H9 (cell line): ENCODE results near the gene PTPRR. TPM values are rescaled to one million over a fixed set of nuclear protein-coding genes. Genes with fewer than 3 reads are reported as not detected.

ENCODE experiments used
- DNase-seq: peaks from one replicate; pipeline ENCODE4 v3.0.0-alpha.2; 2017
- H2AFZ ChIP-seq: one replicate; pipeline ENCODE4 v1.6.1; 2013; ENCODE audit warnings: mild to moderate bottlenecking, low read length, control low read depth, moderate library complexity
- H2AK5ac ChIP-seq: 2 replicates; pipeline ENCODE4 v1.6.1; 2013; ENCODE audit warnings: low read length, control low read depth, mixed read lengths; ENCODE audit not compliant: insufficient read length
- H2BK120ac ChIP-seq: one replicate; pipeline ENCODE4 v1.6.1; 2013; ENCODE audit warnings: low read depth, mild to moderate bottlenecking, low read length, control low read depth, inconsistent platforms; ENCODE audit not compliant: poor library complexity, severe bottlenecking
- H2BK12ac ChIP-seq: 2 replicates; pipeline ENCODE4 v1.6.1; 2013; ENCODE audit warnings: low read length, control low read depth, mixed read lengths, low read depth; ENCODE audit not compliant: insufficient read length
- H2BK15ac ChIP-seq: 2 replicates; pipeline ENCODE4 v1.6.1; 2013; ENCODE audit warnings: low read depth, low read length, control low read depth
- H2BK20ac ChIP-seq: one replicate; pipeline ENCODE4 v1.6.1; 2013; ENCODE audit warnings: low read depth, mild to moderate bottlenecking, low read length, control low read depth, inconsistent platforms; ENCODE audit not compliant: poor library complexity, severe bottlenecking
- H2BK5ac ChIP-seq: 2 replicates; pipeline ENCODE4 v1.6.1; 2013; ENCODE audit warnings: low read length, control low read depth, mixed read lengths; ENCODE audit not compliant: insufficient read length
- H3K14ac ChIP-seq: 2 replicates; pipeline ENCODE4 v1.6.1; 2013; ENCODE audit warnings: low read length, control low read depth; ENCODE audit not compliant: insufficient read depth
- H3K18ac ChIP-seq: 2 replicates; pipeline ENCODE4 v1.6.1; 2013; ENCODE audit warnings: low read depth, mild to moderate bottlenecking, mixed read lengths, low read length, control low read depth; ENCODE audit not compliant: insufficient read length
- H3K23ac ChIP-seq: 2 replicates; pipeline ENCODE4 v1.6.1; 2013; ENCODE audit warnings: low read length, control low read depth, mixed read lengths, low read depth; ENCODE audit not compliant: insufficient read length
- H3K23me2 ChIP-seq: 2 replicates; pipeline ENCODE4 v1.6.1; 2013; ENCODE audit warnings: low read depth, mild to moderate bottlenecking, mixed read lengths, low read length, control low read depth; ENCODE audit not compliant: insufficient read length, poor library complexity, severe bottlenecking
- H3K27ac ChIP-seq: 2 replicates; pipeline ENCODE4 v1.5.1; 2013; ENCODE audit warnings: low read length, control low read depth, mixed read lengths, low read depth; ENCODE audit not compliant: insufficient read length
- H3K27me3 ChIP-seq: 2 replicates; pipeline ENCODE4 v1.6.1; 2013; ENCODE audit warnings: low read length, control low read depth, inconsistent platforms; ENCODE audit not compliant: insufficient read depth
- H3K4ac ChIP-seq: 2 replicates; pipeline ENCODE4 v1.6.1; 2013; ENCODE audit warnings: low read depth, mild to moderate bottlenecking, control low read depth, inconsistent platforms, low read length, moderate library complexity
- H3K4me1 ChIP-seq: 2 replicates; pipeline ENCODE4 v1.6.1; 2013; ENCODE audit warnings: low read length, control low read depth, inconsistent platforms; ENCODE audit not compliant: insufficient read depth
- H3K4me2 ChIP-seq: 2 replicates; pipeline ENCODE4 v1.6.1; 2013; ENCODE audit warnings: low read length, control low read depth, mixed read lengths; ENCODE audit not compliant: insufficient read length, insufficient read depth
- H3K56ac ChIP-seq: 2 replicates; pipeline ENCODE4 v1.6.1; 2013; ENCODE audit warnings: low read depth, mild to moderate bottlenecking, mixed read lengths, low read length, control low read depth; ENCODE audit not compliant: insufficient read length
- H3K79me1 ChIP-seq: 2 replicates; pipeline ENCODE4 v1.6.1; 2013; ENCODE audit warnings: low read depth, mild to moderate bottlenecking, moderate library complexity, low read length, control low read depth, inconsistent platforms; ENCODE audit not compliant: insufficient read depth, poor library complexity, severe bottlenecking
- H3K79me2 ChIP-seq: 2 replicates; pipeline ENCODE4 v1.6.1; 2013; ENCODE audit warnings: low read length, control low read depth, inconsistent platforms; ENCODE audit not compliant: insufficient read depth
- H3K9ac ChIP-seq: 2 replicates; pipeline ENCODE4 v1.6.1; 2013; ENCODE audit warnings: low read length, control low read depth, mixed read lengths; ENCODE audit not compliant: insufficient read length; ENCODE audit errors: extremely low read depth
- H3K9me3 ChIP-seq: one replicate; pipeline ENCODE4 v1.6.1; 2013; ENCODE audit warnings: low read depth, low read length, inconsistent platforms; ENCODE audit not compliant: control insufficient read depth
- H3T11ph ChIP-seq: one replicate; pipeline ENCODE4 v1.6.1; 2013; ENCODE audit warnings: mild to moderate bottlenecking, low read length, control low read depth, inconsistent platforms
- H4K20me1 ChIP-seq: one replicate; pipeline ENCODE4 v1.6.1; 2013; ENCODE audit not compliant: control insufficient read depth, insufficient read length, insufficient read depth
- H4K5ac ChIP-seq: 2 replicates; pipeline ENCODE4 v1.6.1; 2013; ENCODE audit warnings: low read depth, mild to moderate bottlenecking, mixed read lengths, low read length, control low read depth; ENCODE audit not compliant: insufficient read length
- H4K8ac ChIP-seq: replicated peaks from 2 replicates; pipeline ENCODE4 v1.6.1; 2013; ENCODE audit warnings: low read length, control low read depth, mixed read lengths, low read depth; ENCODE audit not compliant: insufficient read length
- H4K91ac ChIP-seq: 2 replicates; pipeline ENCODE4 v1.6.1; 2013; ENCODE audit warnings: low read depth, mild to moderate bottlenecking, moderate library complexity, mixed read lengths, low read length, control low read depth; ENCODE audit not compliant: insufficient read length
- H3K27ac Mint-ChIP-seq, 3 experiments: 2 replicates in 2 of 3; 3 replicates in 1 of 3; pipeline ENCODE4 v1.8.0; 2020 to 2021; ENCODE audit warnings: mixed read lengths in 3 of 3, mild to moderate bottlenecking in 1 of 3, moderate library complexity in 1 of 3
- H3K27me3 Mint-ChIP-seq: 2 replicates; pipeline ENCODE4 v1.8.0; 2021; ENCODE audit warnings: low read depth, mild to moderate bottlenecking, moderate library complexity, mixed read lengths
- H3K36me3 Mint-ChIP-seq, 3 experiments: 2 replicates in 2 of 3; 3 replicates in 1 of 3; pipeline ENCODE4 v1.8.0; 2020 to 2021; ENCODE audit warnings: low read depth in 3 of 3, mixed read lengths in 3 of 3; ENCODE audit not compliant: insufficient read depth in 1 of 3
- H3K4me1 Mint-ChIP-seq, 2 experiments: 2 replicates each; pipeline ENCODE4 v1.8.0; 2020; ENCODE audit warnings: mixed read lengths in 2 of 2
- H3K4me3 Mint-ChIP-seq, 2 experiments: 2 replicates in 1 of 2; 3 replicates in 1 of 2; pipeline ENCODE4 v1.8.0; 2020 to 2021; ENCODE audit warnings: mild to moderate bottlenecking in 2 of 2, mixed read lengths in 2 of 2, moderate library complexity in 1 of 2
- H3K9me3 Mint-ChIP-seq, 2 experiments: 2 replicates in 1 of 2; 3 replicates in 1 of 2; pipeline ENCODE4 v1.8.0; 2020; ENCODE audit warnings: mild to moderate bottlenecking in 2 of 2, mixed read lengths in 2 of 2, moderate library complexity in 1 of 2
- WGBS: extraction: QIAGEN DNeasy Blood & Tissue Kit; methylation state at CpG from one replicate; pipeline ENCODE4 v1.1.7; 2013; ENCODE audit warnings: missing lambda C conversion rate, low lambda C conversion rate, mixed read lengths; ENCODE audit not compliant: insufficient read length; ENCODE audit errors: extremely low coverage; 5-methylcytosine and 5-hydroxymethylcytosine counted together
- total RNA-seq: library from RNA; stranded (reverse); gene quantifications from 2 replicates; pipeline ENCODE4 v1.2.1, GENCODE V29; 2021
- TF ChIP-seq, protein P1 (sequence below): fragments of 200-600 bp; sonication (generic); conservative IDR thresholded peaks from 3 replicates; pipeline ENCODE4 v1.8.0; 2021; ENCODE audit warnings: antibody characterized with exemption, mild to moderate bottlenecking

Gene PTPRR
- total RNA-seq, 1 experiment from 2014 or later, result 0.22 TPM

GRCh38 chr12:70843363-70843762 lies 77.2 kb downstream of the PTPRR start:
- no peak overlapping the region for H3K4me2 ChIP-seq
- H2BK15ac ChIP-seq, result no peak overlapping the region
- Mint-ChIP-seq H3K27ac (no peak overlapping the region), H3K4me1 (peaks cover 3 to 9% of the 10 kb centered on the region in 2 experiments), H3K4me3 (no peak overlapping the region), H3K27me3 (no peaks in the 10 kb centered on the region), H3K9me3 (no peaks in the 10 kb centered on the region), H3K36me3 (no peaks in the 10 kb centered on the region)
- no peak overlapping the region for H4K5ac ChIP-seq
- no peak overlapping the region for H3K14ac ChIP-seq
- no peaks in the 10 kb centered on the region for H3K4me1 ChIP-seq
- H3K56ac ChIP-seq, result no peak overlapping the region
- H2AFZ ChIP-seq, result no peak overlapping the region
- H3K23ac ChIP-seq, result no peak overlapping the region
- no peak overlapping the region for H3K4ac ChIP-seq
- H3T11ph ChIP-seq, result no peak overlapping the region
- TF ChIP-seq, protein P1, sequence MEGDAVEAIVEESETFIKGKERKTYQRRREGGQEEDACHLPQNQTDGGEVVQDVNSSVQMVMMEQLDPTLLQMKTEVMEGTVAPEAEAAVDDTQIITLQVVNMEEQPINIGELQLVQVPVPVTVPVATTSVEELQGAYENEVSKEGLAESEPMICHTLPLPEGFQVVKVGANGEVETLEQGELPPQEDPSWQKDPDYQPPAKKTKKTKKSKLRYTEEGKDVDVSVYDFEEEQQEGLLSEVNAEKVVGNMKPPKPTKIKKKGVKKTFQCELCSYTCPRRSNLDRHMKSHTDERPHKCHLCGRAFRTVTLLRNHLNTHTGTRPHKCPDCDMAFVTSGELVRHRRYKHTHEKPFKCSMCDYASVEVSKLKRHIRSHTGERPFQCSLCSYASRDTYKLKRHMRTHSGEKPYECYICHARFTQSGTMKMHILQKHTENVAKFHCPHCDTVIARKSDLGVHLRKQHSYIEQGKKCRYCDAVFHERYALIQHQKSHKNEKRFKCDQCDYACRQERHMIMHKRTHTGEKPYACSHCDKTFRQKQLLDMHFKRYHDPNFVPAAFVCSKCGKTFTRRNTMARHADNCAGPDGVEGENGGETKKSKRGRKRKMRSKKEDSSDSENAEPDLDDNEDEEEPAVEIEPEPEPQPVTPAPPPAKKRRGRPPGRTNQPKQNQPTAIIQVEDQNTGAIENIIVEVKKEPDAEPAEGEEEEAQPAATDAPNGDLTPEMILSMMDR, result no peak
- no peak overlapping the region for H2BK20ac ChIP-seq
- no peak overlapping the region for H3K27ac ChIP-seq
- H2BK12ac ChIP-seq, result no peak overlapping the region
- H2AK5ac ChIP-seq, result no peak overlapping the region
- no peak overlapping the region for H4K8ac ChIP-seq
- no peaks in the 10 kb centered on the region for H3K9me3 ChIP-seq
- H3K27me3 ChIP-seq, result no peaks in the 10 kb centered on the region
- DNase-seq, result no peak
- H3K23me2 ChIP-seq, result no peaks in the 10 kb centered on the region
- no peak overlapping the region for H2BK5ac ChIP-seq
- H3K9ac ChIP-seq, result no peak overlapping the region
- no peak overlapping the region for H2BK120ac ChIP-seq
- no peak overlapping the region for H3K18ac ChIP-seq
- no peaks in the 10 kb centered on the region for H3K79me1 ChIP-seq
- H4K91ac ChIP-seq, result no peak overlapping the region
- no peaks in the 10 kb centered on the region for H4K20me1 ChIP-seq
- no peaks in the 10 kb centered on the region for H3K79me2 ChIP-seq
- WGBS, result no CpG with 5 or more reads among the region's 3 CpGs
